ENCODE data around the gene MTCL1.

GRCh38 chr18:8783335-8783993 is 78.1 kb downstream of the MTCL1 start:
- no peak for TF ChIP-seq CTCF (conservative IDR thresholded peaks at IDR 0.05)
- no peak for TF ChIP-seq ZFX (IDR thresholded peaks at IDR 0.05)
